Raji (cell line): ENCODE data around the gene TACC3.

Source experiments
- POLR2A ChIP-seq: IDR thresholded peaks from 2 replicates; pipeline ENCODE4 v1.6.1; 2011; ENCODE audit warnings: low read depth, low read length, control low read depth; ENCODE audit not compliant: insufficient read depth

TACC3 gene

GRCh38 chr4:1728061-1728980 is 7.0 kb downstream of the TACC3 start:
- no peak for TF ChIP-seq POLR2A

DNA sequence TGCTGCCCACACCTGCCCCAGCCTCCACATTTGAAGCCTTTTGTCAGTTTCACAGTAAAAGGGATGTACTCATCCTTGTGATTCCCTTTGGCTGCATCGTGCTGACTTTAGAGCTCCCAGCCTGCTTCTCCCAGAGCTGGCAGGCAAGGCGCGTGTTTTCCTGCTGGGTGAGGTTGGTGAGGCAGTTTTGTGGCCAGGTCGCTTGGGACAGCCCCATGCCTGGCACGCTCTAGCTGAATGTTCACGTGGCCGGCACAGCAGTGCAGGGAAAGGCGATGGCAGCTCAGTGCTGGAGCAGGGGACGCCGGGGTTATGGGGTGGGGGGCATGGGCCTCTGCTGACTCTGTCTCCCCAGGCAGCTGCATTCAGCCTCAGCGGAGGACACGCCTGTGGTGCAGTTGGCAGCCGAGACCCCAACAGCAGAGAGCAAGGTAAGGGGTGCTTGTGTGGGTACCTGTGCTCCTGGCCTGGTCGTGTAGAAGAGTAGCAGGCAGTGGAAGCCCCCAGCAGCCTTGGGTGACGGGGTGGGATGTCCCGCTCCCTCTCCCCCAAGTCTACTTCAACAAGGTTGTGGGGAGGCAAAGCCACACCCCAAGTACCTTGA is 9.3 kb downstream of the TACC3 start:
- TF ChIP-seq POLR2A = no peak

- TF ChIP-seq POLR2A = no peak
Measured at GRCh38 chr4:1731180-1731579, 9.9 kb downstream of the TACC3 start.

DNA sequence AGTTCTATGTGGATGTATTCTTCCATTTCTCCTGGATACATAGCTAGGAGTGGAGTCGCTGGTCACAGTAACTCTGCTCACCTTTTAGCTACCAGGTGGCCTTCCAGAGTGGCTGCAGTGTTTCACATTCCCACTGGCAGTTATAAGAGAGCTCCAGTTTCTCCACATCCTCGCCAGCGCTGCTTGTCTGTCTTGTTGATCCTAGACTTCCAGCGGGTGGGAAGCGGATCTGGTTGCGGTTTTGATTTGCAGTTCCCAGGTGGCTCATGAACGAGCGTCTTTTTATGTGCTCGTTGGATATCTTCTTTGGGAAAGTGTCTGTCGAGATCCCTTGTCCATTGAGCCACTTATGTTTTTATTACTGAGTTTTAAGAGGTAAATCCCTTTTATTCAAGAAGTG is 11.6 kb downstream of the TACC3 start:
- TF ChIP-seq POLR2A = no peak

DNA sequence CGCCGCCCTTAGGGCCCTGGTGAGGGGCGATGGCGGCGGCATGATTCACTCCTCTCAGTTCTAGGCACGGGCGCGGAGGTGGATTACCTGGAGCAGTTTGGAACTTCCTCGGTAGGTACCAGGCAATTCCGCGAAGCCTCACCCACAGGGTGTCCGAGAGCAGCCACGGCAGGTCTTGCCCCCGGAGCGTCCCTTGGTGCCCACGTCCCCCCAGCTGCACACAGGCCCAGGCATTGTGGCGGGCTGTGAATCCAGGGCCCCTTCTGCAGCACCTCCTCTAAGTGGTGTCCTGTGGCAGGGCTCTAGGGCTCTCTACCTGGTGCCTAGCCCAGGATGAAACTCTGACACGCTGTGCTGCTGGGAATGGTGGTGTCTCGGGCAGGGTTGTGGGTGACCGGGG is 13.9 kb downstream of the TACC3 start:
- TF ChIP-seq POLR2A = no peak

DNA sequence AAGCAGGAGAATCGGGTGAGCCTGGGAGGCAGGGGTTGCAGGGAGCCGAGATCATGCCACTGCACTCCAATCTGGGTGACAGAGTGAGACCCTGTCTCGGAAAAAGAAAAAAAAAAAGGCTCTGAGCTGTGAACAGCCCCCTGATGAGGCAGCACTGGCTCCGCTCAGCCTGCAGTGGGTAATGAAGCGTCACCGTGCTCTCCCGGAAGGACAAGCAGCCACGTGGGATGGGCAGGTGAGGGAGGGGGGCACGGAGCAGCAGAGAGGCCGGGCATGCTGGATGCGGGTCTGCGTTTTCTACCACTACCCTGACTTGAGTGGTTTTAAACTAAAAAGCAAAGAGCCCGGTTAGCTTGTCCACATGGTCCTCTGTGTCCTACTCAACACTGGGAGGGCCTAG is 15.5 kb downstream of the TACC3 start:
- no peak for TF ChIP-seq POLR2A

DNA sequence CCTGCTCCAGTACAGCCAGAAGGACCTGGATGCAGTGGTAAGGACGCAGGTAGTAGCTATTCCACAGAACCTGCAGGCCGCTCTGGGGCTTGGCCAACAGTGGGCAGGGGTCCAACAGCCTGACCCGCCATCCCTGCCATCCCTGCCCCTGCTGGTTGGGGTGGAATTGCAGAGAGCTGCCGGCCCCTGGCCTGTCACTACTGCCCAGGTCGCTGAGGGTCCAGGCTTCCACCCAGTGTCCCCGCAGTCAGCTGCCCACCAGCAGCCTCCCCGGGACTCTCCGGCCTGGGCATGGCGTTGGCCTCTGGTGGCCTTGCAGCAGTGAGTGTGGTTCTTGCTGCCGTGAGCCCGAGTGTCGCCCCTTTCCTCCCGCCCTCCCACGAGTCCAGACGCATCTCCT is 16.3 kb downstream of the TACC3 start:
- TF ChIP-seq POLR2A = no peak

DNA sequence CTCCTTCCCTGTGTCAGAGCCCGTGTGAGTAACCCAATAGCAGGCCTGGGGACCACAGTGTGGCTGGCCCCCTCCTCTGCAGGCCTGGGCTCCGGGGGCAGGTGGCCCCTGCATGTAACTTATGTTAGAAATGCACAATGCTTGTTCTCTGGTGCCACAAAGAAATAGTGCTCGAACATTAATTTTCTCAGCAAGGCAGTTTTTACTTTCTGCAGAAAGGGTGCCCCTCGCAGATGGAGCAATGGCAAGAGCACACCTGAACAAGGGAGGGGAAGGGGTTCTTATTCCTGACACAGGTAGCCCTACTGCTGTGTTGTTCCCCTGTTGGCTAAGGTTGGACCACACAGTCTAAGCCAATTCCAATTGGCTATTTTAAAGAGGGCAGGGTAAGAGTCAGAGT is 17.1 kb downstream of the TACC3 start:
- TF ChIP-seq POLR2A = no peak

GRCh38 chr4:1739358-1739757 is 18.0 kb downstream of the TACC3 start:
- no peak for TF ChIP-seq POLR2A

DNA sequence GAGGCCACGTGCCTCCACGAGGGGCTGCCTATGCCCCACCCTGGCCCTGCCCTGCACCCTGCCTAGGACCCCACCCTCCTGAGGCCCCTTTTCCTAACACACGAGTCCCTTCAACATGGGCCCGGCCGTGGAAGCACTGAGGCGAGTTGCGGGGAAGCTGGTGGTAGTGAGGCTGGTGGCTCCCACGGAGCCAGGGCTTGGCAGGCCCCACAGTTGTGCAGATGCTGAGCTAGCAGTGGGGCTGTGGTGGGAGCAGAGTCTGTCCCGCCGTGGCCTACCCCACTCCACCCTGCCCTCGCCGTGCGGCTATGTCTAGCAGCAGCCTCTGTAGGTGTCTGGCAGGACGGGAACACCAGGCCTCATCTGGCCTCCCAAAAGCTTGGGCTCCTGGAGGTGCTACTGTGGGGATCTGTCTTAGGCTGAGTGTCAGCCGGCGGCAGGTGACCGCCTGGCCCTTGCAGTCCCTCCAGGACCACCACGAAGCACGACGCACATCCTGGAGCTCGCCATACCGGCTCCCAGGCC is 18.8 kb downstream of the TACC3 start:
- TF ChIP-seq POLR2A = no peak

- TF ChIP-seq POLR2A = no peak
Measured at GRCh38 chr4:1741208-1741607, 19.9 kb downstream of the TACC3 start.

- TF ChIP-seq POLR2A = no peak
Measured at GRCh38 chr4:1743551-1743950, 22.2 kb downstream of the TACC3 start.

DNA sequence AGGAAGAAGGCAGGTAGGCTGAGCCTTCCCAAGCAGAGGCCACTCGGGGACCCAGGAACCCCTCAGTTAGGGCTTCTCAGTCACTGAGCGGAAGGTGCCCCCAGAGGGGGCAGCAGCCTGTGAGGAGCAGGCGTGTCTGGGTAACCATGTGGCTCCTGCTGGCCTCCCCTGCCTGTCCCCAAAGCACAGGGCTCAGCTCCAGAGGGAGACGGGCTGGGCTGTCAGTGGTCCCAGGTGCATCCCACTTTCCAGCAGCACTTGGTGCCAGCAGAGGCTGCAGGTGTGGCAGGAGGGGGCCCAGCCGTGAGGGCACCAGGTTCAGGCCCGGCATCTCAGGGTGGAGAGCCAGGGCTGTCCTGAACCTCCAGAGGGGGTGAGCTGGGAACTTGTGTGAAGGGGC is 22.7 kb downstream of the TACC3 start:
- no peak for TF ChIP-seq POLR2A

DNA sequence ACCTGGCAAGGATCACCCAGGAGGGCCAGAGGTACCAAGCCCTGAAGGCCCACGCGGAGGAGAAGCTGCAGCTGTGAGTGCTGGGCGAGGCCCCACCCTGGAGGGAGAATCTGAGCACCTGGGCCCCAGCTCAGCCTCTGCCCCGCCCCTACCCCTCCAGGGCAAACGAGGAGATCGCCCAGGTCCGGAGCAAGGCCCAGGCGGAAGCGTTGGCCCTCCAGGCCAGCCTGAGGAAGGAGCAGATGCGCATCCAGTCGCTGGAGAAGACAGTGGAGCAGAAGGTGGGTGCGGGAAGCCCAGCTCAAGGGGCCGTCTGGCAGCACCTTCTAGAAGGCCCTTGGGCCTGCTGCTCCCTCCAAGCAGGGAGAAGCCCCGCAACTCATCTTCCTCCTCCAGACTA is 23.2 kb downstream of the TACC3 start:
- TF ChIP-seq POLR2A = no peak

- no peak for TF ChIP-seq POLR2A
Measured at GRCh38 chr4:1745165-1745564, 23.8 kb downstream of the TACC3 start.

GRCh38 chr4:1745697-1746096 is 24.4 kb downstream of the TACC3 start:
- no peak for TF ChIP-seq POLR2A
